ENCODE results near the gene KPNA3.

- TF ChIP-seq CTCF (IDR thresholded peaks at IDR 0.05; ENCODE audit: low read length): no peak
- TF ChIP-seq EZH2phosphoT487 (IDR thresholded peaks at IDR 0.05; ENCODE audit: low read length): no peak
- TF ChIP-seq EZH2 (optimal IDR thresholded peaks at IDR 0.05; ENCODE audit: low read depth, low read length): no peak
Measured at GRCh38 chr13:49821216-49822009, 28.9 kb upstream of the KPNA3 start.
